GM19468 (cell line): Measurements from ENCODE around the gene SPON1.
"Not testable (repeated sequence)": the region's sequence is repeated elsewhere in the genome, so short reads cannot be mapped to it uniquely, and the experiment has no call there.

Experiments used
- ATAC-seq: cut with Tn5 transposase; IDR thresholded peaks from one replicate; pipeline ENCODE4 v1.9.1; 2021; ENCODE audit warnings: mild to moderate bottlenecking, moderate library complexity, moderate number of reproducible peaks; ENCODE audit not compliant: unreplicated experiment; ENCODE audit errors: extremely low read depth

The SPON1 gene

GRCh38 chr11:14259186-14259784, 296.8 kb downstream of the SPON1 start:
- ATAC-seq = no peak

GRCh38 chr11:14259878-14260277, 297.4 kb downstream of the SPON1 start:
- no peak for ATAC-seq

GRCh38 chr11:14261066-14261465, 298.5 kb downstream of the SPON1 start:
- no peak for ATAC-seq

- no peak for ATAC-seq
These were observed 299.8 kb downstream of the SPON1 start for GRCh38 chr11:14262271-14262846.

- no peak for ATAC-seq
These were observed 302.4 kb downstream of the SPON1 start for GRCh38 chr11:14264966-14265365.

GRCh38 chr11:14266622-14267021, 304.1 kb downstream of the SPON1 start:
- no peak for ATAC-seq

- ATAC-seq = no peak
These were observed 305.5 kb downstream of the SPON1 start for GRCh38 chr11:14267861-14268635.

GRCh38 chr11:14269692-14270573, 307.4 kb downstream of the SPON1 start:
- no peak for ATAC-seq

GRCh38 chr11:14270690-14271542, 308.4 kb downstream of the SPON1 start:
- ATAC-seq = no peak

GRCh38 chr11:14273895-14274294, 311.4 kb downstream of the SPON1 start:
- ATAC-seq = no peak

GRCh38 chr11:14275076-14275475, 312.6 kb downstream of the SPON1 start:
- ATAC-seq = no peak

GRCh38 chr11:14278869-14279268, 316.3 kb downstream of the SPON1 start:
- not testable (repeated sequence) for ATAC-seq

GRCh38 chr11:14288189-14288935, 325.8 kb downstream of the SPON1 start:
- no peak for ATAC-seq

- no peak for ATAC-seq
These were observed 327.9 kb downstream of the SPON1 start for GRCh38 chr11:14290422-14290821.

- no peak for ATAC-seq
These were observed 337.4 kb downstream of the SPON1 start for GRCh38 chr11:14299921-14300320.

GRCh38 chr11:14300661-14301304, 338.3 kb downstream of the SPON1 start:
- ATAC-seq = peak; percentile 59

- ATAC-seq = no peak
These were observed 342.1 kb downstream of the SPON1 start for GRCh38 chr11:14304601-14305000.

GRCh38 chr11:14305649-14306048, 343.1 kb downstream of the SPON1 start:
- ATAC-seq = no peak
